GM19372 (cell line): ENCODE data around the gene ANTXR2.
"Not testable (repeated sequence)": the region's sequence is repeated elsewhere in the genome, so short reads cannot be mapped to it uniquely, and the experiment has no call there.

Experiments
- ATAC-seq: cut with Tn5 transposase; IDR thresholded peaks from one replicate; pipeline ENCODE4 v1.9.1; 2021; ENCODE audit warnings: mild to moderate bottlenecking, low read depth, moderate library complexity; ENCODE audit not compliant: unreplicated experiment

The ANTXR2 gene

GRCh38 chr4:79934660-79935059, 138.4 kb downstream of the ANTXR2 start:
- no peak for ATAC-seq

DNA sequence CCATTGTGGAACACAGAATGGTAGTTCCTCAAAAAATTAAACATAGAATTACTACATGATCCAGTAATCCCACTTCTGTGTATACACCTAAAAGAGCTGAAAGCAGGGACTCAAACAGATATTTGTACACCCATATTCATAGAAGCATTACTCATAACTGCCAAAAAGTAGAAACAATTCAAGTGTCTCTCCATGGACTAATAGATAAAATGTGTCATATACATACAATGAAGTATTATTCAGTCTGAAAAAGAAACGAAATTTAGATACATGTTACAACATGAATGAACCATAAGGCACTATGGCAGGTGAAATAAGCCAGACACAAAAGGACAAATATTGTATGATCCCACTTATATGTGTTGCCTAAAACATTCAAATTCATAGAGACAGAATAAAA, 145.1 kb downstream of the ANTXR2 start:
- ATAC-seq = no peak

GRCh38 chr4:79923281-79923680, 149.7 kb downstream of the ANTXR2 start:
- ATAC-seq = no peak

- no peak for ATAC-seq
Measured at GRCh38 chr4:79922011-79922410, 151.0 kb downstream of the ANTXR2 start.

GRCh38 chr4:79920163-79920853, 152.7 kb downstream of the ANTXR2 start:
- ATAC-seq = no peak

DNA sequence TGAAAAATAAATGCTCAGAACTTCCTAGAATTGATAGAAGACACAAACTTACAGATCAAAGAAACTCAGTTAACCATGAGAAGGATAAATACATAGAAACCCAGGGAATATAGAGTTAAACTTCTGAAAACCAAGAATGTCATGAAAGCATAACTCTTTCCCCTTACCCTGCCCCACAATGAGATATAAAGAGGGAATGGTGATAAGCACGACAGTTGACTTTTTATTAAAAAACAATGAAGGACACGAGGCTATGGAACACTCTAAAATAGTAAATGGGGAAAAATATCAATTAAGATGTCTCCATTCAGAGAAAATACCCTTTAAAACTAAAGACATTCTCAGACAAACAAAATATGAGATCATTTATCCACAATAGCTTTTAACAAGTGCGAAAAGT, 154.7 kb downstream of the ANTXR2 start:
- no peak for ATAC-seq

GRCh38 chr4:79917246-79917645, 155.8 kb downstream of the ANTXR2 start:
- ATAC-seq = peak; percentile 80

DNA sequence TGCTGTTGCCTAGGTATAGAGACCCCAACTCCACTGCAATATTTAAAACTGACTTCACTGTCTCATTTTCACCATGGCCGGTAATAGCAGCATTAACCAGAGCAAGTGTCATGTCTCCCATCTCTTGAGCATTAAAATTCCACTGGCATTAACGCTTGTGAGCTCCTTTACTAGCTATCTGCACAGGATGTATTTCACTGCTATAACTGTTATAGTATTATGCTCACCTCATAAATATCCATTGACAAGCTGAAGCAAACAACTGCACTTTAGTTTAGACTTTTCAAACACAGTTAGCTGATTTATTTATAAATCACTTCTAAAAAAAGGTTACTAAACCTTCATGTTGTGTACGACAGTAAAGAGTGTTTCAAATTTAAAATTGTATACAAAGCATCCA, 157.8 kb downstream of the ANTXR2 start:
- no peak for ATAC-seq

GRCh38 chr4:79913581-79913980, 159.4 kb downstream of the ANTXR2 start:
- no peak for ATAC-seq

DNA sequence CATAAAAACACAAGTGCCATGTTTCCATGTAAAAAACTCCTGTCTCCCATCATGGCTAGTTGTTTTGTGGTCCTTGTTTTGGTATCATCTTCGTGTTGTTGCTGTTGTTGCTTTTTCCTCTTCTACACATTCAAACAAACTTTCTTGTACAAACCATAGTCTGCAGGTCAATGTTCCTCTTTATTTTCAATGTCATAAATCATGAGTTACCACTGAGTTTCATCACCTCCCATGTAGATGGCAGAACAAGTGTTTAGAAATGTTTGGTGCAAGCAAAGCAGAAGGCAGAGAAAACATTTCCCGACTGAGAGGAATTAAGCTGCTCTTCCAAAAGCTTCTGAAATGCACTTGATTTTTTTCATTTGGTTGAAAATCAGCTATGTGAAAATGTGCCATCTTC, 166.0 kb downstream of the ANTXR2 start:
- ATAC-seq = no peak

GRCh38 chr4:79906303-79906702, 166.7 kb downstream of the ANTXR2 start:
- no peak for ATAC-seq

- no peak for ATAC-seq
Measured at GRCh38 chr4:79905212-79905611, 167.8 kb downstream of the ANTXR2 start.

DNA sequence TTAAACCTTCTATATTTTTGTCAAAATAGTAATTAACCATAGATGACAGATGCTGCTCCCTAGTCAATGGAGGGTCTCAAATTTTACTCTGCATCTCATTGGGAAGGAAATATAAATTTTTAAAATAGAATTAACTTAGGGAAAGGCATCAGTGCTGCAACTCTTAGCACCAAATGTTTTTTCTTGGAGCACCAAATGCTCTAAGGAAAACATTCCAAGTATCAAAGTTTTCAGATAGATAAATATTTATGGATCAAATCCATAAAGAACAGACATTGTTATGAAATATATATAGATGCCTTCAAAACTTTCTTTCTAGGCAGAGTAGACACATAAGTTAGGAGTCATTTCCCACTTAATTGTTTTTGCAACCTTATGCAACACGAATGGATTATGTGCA, 168.7 kb downstream of the ANTXR2 start:
- ATAC-seq = no peak

GRCh38 chr4:79900182-79900581, 172.8 kb downstream of the ANTXR2 start:
- no peak for ATAC-seq

DNA sequence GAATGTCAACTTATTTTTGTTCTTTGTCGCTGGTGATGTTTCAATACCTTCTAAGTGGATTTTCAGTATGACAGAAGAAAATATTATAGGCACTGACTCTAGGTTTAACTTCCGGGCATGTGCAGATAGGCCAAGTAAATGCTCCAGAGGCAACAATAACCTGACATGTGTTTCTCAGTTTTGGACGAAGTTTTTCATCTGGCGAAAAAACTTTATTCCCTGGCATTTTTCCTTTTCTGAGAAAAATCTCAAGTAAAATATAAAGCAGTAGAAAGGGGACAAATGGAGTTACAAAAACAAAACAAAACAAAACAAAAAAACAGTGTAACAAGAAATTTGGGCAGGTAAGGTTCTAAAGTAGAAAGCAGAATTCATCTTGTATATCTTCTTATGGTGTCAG, 173.5 kb downstream of the ANTXR2 start:
- no peak for ATAC-seq

DNA sequence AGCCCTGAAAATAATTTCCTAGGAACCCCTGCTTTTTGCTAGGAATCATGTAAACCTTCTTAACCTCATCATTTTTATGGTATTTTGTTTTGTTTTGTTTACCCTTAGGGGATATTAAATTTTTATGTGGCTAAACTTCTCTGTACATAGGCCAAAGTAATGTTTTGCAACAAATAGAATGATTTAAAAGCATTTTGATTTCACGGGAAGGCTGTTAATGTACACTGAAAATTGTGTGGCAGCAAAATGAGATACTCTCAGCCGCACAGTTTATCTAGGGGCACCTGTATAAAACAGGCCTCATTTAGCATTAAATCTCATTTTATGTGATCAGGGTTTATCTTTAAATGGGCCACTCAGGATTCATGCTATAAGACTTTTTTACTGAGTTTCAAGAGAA, 175.0 kb downstream of the ANTXR2 start:
- ATAC-seq = no peak

- ATAC-seq = no peak
Measured at GRCh38 chr4:79897174-79897573, 175.9 kb downstream of the ANTXR2 start.

DNA sequence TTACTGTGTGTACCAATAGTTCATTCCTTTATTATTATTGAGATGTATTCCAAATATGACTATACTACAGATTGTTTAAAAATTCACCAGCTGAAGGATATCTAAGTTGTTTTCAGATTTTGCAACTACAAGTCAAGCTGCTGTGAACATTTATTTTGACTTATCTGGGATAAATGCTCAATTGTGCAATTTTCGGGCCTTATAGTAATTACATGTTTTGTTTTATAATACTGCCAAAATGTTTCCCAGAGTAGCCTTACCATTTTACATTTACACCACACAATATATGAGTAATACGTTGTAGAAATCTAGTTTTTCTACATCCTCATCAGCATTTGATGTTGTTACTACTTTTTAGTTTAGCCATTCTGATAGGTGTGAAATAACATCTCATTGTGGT, 179.6 kb downstream of the ANTXR2 start:
- no peak for ATAC-seq

- ATAC-seq = not testable (repeated sequence)
Measured at GRCh38 chr4:79889026-79889425, 184.0 kb downstream of the ANTXR2 start.

GRCh38 chr4:79886557-79886956, 186.5 kb downstream of the ANTXR2 start:
- ATAC-seq = no peak

- no peak for ATAC-seq
Measured at GRCh38 chr4:79886021-79886420, 187.0 kb downstream of the ANTXR2 start.

GRCh38 chr4:79883290-79883689, 189.7 kb downstream of the ANTXR2 start:
- ATAC-seq = no peak

DNA sequence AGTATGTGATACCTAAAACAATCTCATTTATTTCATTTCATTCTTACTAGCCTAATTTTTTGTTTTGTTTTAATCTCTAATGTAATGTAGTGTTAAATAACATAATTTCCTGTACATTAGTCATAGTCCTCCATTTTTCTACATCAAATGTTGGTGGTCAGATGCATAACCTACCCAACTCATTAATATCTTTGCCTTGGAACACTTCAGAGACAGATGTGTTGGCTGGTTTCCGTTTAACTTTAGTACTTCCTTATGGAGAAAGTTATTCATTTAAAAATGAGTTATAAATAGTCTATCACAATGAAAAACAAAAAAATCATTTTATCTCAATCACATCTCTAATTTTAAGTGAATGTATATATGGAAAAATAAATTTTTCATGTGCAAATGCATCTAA, 190.2 kb downstream of the ANTXR2 start:
- no peak for ATAC-seq
